Type B pancreatic cell (in vitro differentiated cells): ENCODE measurements around the gene DBH. TPM values are rescaled to one million over a fixed set of nuclear protein-coding genes. Genes with fewer than 3 reads are reported as not detected.

Experiments
- DNase-seq: peaks from one replicate; pipeline ENCODE4 v3.0.0; 2021; ENCODE audit warnings: mixed read lengths; ENCODE audit not compliant: unreplicated experiment; ENCODE audit errors: extremely low spot score
- H3K27ac Mint-ChIP-seq: 2 replicates; pipeline ENCODE4 v1.8.0; 2021; ENCODE audit warnings: mild to moderate bottlenecking, mixed read lengths
- H3K27me3 Mint-ChIP-seq: 2 replicates; pipeline ENCODE4 v1.8.0; 2021; ENCODE audit warnings: mixed read lengths
- H3K36me3 Mint-ChIP-seq: 2 replicates; pipeline ENCODE4 v1.8.0; 2021; ENCODE audit warnings: mixed read lengths
- H3K4me1 Mint-ChIP-seq: one replicate; pipeline ENCODE4 v1.8.0; 2021; ENCODE audit warnings: mixed read lengths; ENCODE audit not compliant: unreplicated experiment
- H3K4me3 Mint-ChIP-seq: 2 replicates; pipeline ENCODE4 v1.8.0; 2021; ENCODE audit warnings: mild to moderate bottlenecking, mixed read lengths
- H3K9me3 Mint-ChIP-seq: 2 replicates; pipeline ENCODE4 v1.8.0; 2021; ENCODE audit warnings: mixed read lengths
- CTCF ChIP-seq: fragments of 200-600 bp; sonication (generic); conservative IDR thresholded peaks from 2 replicates; pipeline ENCODE4 v1.5.0; 2021; ENCODE audit warnings: antibody characterized with exemption, mild to moderate bottlenecking
- total RNA-seq: library from RNA; stranded (reverse); gene quantifications from 2 replicates; pipeline ENCODE4 v1.2.1, GENCODE V29; 2021; ENCODE audit warnings: low replicate concordance

Gene DBH
- total RNA-seq, 1 donor from 2014 or later, result 0.12 TPM

GRCh38 chr9:133641396-133641655, 5.2 kb downstream of the DBH start:
- Mint-ChIP-seq H3K9me3 (no peaks in the 10 kb centered on the region), H3K27ac (no peak overlapping the region), H3K4me3 (no peak overlapping the region), H3K27me3 (peaks cover 24% of the 10 kb centered on the region), H3K36me3 (no peaks in the 10 kb centered on the region), H3K4me1 (peaks cover 11% of the 10 kb centered on the region)
- TF ChIP-seq CTCF, result no peak
- no peak for DNase-seq

- Mint-ChIP-seq H3K36me3 (no peaks in the 10 kb centered on the region), H3K9me3 (no peaks in the 10 kb centered on the region), H3K4me1 (peaks cover 11% of the 10 kb centered on the region), H3K27ac (no peak overlapping the region), H3K27me3 (peaks cover 21% of the 10 kb centered on the region), H3K4me3 (no peak overlapping the region)
- no peak for TF ChIP-seq CTCF
- DNase-seq, result no peak
These were observed 5.9 kb downstream of the DBH start for GRCh38 chr9:133641861-133642595.

- no peak for TF ChIP-seq CTCF
- Mint-ChIP-seq H3K4me1 (peaks cover 11% of the 10 kb centered on the region), H3K9me3 (no peaks in the 10 kb centered on the region), H3K27ac (no peak overlapping the region), H3K27me3 (peaks cover 24% of the 10 kb centered on the region), H3K4me3 (no peak overlapping the region), H3K36me3 (no peaks in the 10 kb centered on the region)
- DNase-seq, result no peak
These were observed 6.7 kb downstream of the DBH start for GRCh38 chr9:133642708-133643361.

- no peak for DNase-seq
- Mint-ChIP-seq H3K27ac (no peak overlapping the region), H3K27me3 (peaks cover 19% of the 10 kb centered on the region), H3K4me1 (peaks cover 6% of the 10 kb centered on the region), H3K36me3 (no peaks in the 10 kb centered on the region), H3K4me3 (no peak overlapping the region), H3K9me3 (no peaks in the 10 kb centered on the region)
- no peak for TF ChIP-seq CTCF
These were observed 7.2 kb downstream of the DBH start for GRCh38 chr9:133643362-133643755.

- no peaks in the 10 kb centered on the region for H3K9me3 Mint-ChIP-seq
- H3K4me1 Mint-ChIP-seq, result peaks cover 3% of the 10 kb centered on the region
- TF ChIP-seq CTCF, result no peak
- DNase-seq, result no peak
- no peak overlapping the region for H3K27ac Mint-ChIP-seq
- H3K4me3 Mint-ChIP-seq, result no peak overlapping the region
- H3K27me3 Mint-ChIP-seq, result peaks cover 22% of the 10 kb centered on the region
- H3K36me3 Mint-ChIP-seq, result no peaks in the 10 kb centered on the region
These were observed 8.0 kb downstream of the DBH start for GRCh38 chr9:133643978-133644760.
